ENCODE data around the gene GGT7. TPM values are rescaled to one million over a fixed set of nuclear protein-coding genes. Genes with fewer than 3 reads are reported as not detected.

GGT7 gene
- total RNA-seq, 2 donors from 2014 or later = 20.8 to 23.1 TPM

Other genes with a start within 250 kb of the GGT7 start
- gene PIGU, start 195.8 kb downstream of the GGT7 start, total RNA-seq = 10 to 100 TPM; 20.7 to 25.2 TPM
- 10 to 100 TPM in 1 of 2 donors, 1 to 10 TPM in 1; 9.9 to 10.2 TPM for gene TP53INP2, start 168.5 kb downstream of the GGT7 start, total RNA-seq
- 10 to 100 TPM; 28.9 to 34.9 TPM for gene NCOA6, start 47.2 kb downstream of the GGT7 start, total RNA-seq
- 10 to 100 TPM; 61.1 to 78.2 TPM for gene ACSS2, start 3.8 kb upstream of the GGT7 start, total RNA-seq
- 10 to 100 TPM; 60.6 to 66.0 TPM for gene GSS, start 83.0 kb upstream of the GGT7 start, total RNA-seq
- gene MYH7B, start 83.0 kb upstream of the GGT7 start, total RNA-seq = 1 to 10 TPM in 1 of 2 donors, under 1 TPM in 1; 0.46 to 1.2 TPM
- gene TRPC4AP, start 220.0 kb upstream of the GGT7 start, total RNA-seq = 10 to 100 TPM; 72.8 to 78.6 TPM